GM19438 (cell line): ENCODE data around the gene KRT73.

Source experiments
- ATAC-seq: cut with Tn5 transposase; IDR thresholded peaks from one replicate; pipeline ENCODE4 v1.9.1; 2021; ENCODE audit warnings: low read depth; ENCODE audit not compliant: unreplicated experiment

The KRT73 gene

DNA sequence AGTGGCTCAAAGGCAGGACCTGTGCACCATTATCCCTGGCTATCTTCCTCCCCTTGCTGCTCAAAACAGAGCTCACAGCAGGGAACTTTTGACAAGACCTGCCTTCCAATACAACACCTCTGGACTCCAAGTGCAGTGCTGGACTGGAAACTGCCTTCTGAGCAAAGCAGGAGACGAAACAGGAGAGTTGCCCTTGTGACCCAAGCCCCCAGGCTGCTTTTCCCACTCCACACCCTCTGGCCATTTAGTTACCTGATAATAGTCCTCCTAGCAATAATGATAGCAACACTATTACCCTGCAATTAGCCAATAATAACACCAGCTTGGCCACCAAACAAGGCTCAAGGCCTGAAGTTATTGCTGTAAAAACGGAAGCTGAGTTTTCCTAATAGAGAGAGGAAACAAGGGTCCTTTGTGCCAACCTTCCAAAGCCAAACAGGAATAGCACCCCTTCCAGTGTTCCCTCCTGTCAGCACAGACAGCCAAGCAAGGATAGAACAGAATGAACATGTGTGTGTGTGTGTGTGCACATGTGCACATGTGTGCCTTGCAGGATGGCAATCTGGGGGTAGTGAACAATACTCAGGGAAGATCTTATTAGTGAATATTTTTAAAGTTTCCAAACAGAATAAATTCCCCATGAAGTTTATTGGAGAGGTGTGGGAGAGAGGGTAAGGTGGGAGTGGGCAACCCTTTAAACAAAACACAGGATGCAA is 9.2 kb upstream of the KRT73 start:
- no peak for ATAC-seq

DNA sequence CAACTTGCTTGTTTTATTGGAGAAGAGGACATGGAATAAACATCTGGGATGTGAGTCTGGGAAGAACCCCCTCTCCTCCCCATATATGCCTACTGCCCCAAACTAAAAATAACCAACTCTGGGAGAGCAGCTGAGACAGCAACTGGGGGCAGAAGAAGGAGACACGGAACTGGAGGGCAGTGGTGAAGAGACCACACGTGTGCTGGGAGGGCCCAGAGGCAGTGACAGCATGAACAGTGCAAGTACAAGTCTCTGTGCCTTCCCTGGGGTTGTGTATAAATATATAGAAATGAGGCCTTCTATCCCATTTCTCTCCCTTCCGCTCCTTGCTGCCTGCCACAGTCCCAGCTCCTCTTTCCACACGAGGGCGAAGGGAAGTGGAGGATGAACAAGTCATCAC is 4.0 kb upstream of the KRT73 start:
- no peak for ATAC-seq

DNA sequence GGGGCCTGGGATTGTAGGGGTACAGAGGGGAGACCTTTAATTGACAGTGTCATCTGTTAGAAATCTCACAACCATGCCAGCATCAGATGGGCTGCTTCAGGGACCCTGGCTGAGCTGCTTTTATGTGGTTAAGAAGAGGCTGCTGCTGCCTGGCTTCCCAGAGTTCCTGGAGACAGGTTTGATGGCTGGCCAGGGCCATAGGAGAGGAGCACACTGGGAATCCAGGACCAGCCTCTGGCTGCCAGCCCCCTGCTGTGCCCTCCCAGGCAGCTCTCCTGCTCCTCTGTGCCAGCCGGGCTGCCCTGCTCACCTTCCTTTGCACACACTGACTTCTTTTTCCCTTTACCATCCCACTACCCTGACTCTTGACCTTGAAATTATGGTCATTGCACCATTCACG is 507 bp upstream of the KRT73 start:
- ATAC-seq = no peak

DNA sequence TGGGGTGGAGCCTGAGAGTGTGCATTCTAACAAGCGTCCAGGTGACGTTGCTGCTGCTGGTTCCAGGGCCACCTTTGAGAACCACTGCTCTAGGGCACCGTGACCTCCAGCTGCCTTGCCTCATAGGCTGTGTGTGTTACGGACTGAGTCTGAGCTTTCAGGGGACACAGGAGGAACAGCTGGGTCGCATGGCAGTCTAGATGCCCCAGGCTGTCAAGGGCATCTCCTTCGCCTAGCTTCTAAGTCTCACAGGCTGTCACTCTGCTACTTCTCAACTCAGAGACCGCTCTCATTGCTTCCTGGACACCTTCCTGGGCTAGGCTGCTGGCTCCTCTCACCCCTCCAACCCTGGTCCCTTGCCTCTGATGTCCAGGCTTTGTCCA is 965 bp downstream of the KRT73 start:
- no peak for ATAC-seq

DNA sequence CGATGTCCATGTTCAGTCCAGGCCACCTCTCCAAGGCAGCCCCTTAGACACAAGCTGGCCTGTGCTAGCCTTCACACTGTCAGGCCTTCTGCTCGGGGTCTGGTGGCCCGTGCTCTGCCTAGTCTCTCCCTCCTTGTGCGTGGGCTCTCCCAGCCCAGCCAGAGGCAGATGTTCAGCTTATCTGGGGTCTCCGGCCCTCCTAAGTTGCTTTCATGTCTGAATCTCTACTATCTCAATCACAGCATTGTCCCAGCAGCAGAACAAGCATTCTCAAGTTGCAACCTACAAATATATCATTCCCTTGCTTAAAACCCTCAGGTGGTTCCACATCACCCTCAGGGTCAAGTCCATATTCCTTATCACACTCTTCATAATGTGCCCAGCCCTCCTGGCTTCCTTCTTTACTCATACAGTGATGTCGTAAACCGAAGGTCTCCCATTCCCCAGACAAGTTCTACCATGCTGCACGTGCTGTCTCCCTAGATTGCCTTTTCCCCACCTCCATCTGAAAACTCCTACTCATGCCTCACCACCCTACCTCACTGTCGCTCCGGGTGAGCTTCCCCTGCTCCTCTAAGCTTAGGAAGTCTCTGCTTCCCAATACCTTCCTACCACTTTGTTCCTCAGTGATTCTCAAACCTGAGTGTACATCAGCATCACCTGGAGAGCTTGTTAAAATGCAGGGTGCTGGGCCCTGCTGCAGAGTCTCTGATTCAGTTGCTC is 1.5 kb downstream of the KRT73 start:
- ATAC-seq = no peak

DNA sequence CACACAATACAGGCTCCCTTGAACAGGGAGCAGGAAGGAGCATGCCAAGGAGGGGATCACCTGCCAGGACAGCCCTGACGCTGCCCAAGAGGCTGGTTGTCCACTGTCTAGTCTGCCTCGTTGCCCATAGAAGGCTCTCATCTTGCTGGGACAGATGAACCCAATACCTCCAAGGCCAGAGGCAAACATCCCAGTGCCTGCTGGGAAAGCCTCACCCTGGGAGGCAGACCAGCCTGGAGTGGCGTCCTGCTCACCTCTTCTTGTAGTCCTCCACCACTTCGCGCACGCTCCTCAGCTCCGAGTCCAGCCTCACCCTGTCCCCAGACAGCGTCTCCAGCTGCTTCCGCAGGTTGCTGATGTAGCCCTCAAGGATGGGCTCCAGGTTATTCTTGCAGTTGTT is 2.4 kb downstream of the KRT73 start:
- no peak for ATAC-seq

DNA sequence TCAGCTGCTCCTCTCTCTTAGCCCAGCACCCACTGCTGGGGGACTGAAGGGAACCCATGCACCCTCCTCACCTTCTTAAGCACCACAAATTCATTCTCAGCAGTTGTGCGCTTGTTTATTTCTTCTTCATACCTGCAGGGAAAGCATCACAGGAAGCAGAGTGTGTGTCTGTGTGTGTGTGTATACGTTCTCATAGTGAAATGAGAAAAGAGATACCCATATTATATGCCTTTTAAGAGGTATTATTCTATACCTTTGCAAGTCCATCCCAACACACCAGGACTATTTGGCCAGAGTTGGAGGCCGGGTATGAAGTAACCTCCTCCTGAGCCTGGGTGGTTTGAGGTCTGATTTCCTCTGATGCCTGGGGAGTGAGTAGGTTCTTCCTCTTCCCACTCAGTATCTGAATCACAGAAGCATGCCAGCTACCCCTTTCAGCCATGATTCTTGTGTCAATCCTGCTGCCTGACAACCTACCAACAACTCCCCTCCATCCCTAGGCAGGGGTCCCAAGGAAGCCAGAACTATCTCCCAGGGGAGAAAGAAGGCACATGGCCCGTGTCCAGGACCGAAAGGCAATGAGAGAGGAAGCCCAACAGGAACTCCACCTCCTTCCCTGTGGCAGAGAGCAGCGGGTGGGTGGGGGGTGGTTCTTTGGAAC is 3.0 kb downstream of the KRT73 start:
- ATAC-seq = no peak

DNA sequence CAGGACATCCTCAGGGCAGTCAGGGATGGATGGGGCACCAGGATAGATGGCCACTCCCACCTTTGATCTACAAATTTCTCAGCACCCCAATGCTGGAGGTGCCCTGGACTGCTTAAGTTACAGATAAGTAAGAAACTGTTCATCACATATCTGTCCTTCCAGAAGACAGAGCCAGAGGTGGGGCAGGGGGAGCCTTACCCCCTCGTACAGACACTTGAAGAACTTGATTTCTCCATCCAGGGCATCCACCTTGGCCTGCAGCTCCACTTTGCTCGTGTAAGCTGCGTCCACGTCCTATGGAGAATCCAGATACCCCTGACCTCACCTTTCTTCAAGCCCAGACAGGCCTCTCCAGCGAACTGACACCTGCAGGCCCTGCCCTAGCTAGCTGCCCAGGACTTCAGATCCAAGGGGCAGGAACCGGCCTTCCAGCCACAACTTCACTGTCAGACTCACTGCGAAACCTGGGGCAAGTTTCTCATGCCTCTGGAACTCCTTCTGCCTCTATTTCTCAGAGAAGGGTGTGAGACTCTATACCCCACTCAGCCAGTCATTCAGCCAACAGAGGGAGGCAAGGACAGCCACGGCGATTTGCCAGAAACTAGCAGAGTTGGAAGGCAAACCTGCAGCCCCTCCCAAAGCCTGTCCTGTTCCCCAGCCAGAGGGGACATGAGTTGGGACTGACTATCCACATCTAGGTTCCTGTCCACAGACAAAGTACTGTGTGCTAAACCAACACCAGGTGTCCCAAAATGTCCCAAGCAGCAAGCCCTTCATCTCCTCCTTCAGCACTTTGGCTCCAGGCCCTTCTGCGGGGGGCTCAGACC is 3.8 kb downstream of the KRT73 start:
- ATAC-seq = no peak

DNA sequence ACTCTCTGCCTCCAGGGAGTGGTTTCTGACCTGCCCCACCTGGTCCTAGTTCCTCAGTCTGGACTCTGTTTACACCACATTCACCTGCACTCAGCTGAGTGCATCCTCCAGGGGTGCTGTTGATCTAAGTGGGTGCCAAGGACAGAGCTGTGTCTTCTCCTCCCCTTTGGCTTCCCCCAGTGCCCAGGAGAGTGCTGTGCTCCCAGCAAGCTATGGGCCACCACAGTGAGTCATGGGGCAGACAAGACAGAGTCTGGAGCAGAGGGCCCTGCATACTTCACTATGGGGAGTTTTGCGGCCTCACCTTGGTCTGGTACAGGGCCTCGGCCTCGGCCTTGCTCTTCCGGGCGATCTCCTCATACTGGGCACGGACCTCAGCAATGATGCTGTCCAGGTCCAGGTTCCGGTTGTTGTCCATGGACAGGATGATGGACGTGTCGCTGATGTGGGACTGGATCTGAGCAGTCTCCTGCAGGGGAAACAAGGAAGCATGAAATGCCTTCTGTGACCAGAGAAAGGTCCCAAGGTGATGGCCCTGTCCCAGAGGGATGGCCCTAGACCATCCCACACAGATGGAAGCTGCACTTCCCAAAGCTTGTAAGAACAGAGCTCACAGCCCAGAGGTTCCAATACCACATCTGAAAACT is 4.9 kb downstream of the KRT73 start:
- no peak for ATAC-seq

DNA sequence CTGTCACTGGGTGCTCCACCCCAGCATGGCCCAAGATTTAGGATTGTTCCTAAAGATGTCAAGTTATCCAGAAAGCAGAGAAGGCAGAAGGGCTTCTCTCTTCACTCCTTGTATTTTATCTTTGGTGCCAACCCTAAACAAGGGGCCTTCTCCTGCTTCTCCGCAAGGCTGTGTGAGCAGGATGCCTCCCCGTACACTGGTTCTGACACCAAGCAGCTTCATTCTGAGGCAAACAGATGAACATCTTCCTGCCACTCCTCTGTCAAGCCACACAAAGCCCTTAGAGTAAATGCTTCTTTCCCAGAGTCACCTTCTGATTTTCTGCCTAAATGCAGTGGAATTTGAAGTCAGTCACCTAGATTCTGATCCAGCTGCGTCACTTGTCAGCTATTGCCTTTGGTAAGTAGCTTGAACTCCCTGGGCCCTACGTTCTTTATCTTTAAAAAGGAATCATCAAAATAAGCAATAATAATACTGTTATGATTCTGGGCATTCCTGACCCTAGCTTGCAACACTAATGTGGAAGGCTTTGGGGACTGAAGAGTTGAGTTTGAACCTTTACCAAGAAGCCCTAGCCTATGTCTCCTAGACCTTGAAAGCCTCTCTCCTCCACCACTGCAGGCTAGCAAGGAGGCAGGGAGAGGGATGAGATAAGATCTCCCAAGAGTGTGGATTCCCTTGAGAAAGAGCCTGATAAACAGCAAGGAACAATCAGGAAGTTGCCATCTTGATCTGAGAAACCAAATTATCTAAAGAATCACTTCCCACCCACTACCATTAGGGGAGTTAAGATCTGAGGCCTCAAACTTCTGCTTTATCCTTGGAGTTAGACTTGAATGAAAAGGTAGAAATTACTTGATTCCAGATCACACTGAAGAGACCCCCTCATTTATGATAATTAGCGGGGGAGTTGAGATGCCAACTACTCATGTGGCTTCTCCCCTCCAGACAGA is 5.7 kb downstream of the KRT73 start:
- no peak for ATAC-seq

DNA sequence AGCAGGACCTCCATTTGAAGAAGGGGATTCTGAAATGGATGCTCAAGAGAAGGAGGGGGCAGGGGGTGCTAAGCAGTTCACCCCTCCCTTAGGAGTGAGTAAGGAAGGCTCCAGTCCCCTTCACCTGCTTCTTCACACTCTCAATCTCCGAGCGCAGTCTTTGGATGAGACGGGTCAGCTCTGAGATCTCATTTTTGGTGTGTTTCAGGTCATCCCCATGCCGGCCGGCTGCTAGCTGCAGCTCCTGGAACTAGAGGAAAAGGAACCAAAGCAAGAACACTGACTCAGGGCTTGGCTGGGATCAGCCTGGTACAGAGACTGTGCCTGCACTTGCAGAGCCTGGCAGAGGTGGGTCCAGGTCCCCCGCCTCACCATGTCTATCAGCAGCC is 7.3 kb downstream of the KRT73 start:
- no peak for ATAC-seq

DNA sequence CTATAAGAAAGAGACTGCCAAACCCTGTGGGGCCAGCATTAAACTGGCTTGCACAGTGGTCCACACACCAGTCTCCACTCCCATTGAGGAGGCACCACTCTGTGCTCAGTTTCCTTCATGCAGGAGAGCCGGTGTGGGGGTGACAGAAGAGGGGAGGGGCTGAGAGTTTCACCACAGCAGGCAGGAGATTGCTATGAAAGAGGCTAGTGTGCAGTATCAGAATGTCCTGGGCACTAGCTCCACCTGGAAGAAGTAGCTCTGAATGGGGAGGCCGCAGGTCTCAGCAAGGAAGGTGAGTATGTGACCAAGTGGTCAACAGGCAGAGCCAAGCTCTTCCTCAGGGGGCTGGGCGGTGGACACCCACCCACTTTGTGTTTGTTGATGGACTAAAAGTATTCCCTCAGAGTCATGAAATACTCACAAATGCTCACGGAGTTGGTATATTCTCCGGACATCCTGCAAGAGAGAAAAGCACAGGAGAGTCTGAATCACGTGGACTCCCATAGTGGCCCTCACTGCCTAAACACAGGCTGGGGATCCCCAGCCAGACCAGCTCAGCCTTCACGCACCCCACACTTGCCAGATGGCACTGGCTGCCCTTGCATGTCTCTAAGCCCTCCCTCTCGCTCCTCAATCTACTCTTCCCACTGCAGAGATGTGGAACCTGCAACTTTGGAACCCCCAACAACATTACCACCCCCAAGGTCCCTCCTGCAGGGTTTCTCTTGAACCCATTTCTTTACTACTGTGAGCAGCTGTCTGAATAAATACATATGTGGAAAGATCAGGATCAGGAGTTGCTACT is 9.3 kb downstream of the KRT73 start:
- ATAC-seq = no peak

DNA sequence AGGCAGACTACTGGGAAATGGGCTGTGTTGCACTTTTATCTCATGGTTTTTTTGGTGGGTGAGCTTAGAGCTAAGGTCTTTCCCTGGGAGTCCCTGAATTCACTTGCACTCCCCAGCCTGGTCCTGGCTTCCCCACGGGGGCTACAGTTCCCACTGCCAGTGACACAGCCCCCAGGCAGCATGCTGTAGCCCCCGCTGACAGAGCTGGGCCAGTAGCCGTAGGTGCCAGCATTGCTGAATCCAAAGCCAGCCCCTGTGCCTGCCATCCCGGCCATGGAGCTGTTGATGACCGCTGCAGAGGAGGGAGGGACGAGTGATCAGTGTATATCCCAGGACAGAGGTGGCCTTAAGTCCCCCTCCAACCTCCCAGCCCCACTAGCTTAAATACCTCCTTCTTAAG is 10.2 kb downstream of the KRT73 start:
- no peak for ATAC-seq

DNA sequence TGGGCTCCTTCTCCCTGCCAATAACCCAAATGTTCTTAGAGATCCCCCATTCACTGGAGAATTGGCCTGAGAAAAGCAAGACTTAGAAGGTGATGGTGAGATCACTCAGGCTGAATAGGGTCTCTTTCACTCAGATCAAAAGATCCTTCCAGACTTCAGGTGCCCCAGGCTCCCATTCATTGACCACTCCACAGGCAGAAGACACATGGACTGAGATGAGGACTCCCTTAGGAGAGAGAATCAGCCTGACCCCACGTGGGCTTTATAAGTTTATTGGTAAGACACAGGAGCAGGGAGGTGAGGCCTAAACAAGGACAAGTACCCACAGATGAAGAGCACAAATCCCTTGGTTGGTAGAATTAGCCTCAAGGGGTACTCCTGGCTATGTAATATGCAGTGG is 11.0 kb downstream of the KRT73 start:
- no peak for ATAC-seq

DNA sequence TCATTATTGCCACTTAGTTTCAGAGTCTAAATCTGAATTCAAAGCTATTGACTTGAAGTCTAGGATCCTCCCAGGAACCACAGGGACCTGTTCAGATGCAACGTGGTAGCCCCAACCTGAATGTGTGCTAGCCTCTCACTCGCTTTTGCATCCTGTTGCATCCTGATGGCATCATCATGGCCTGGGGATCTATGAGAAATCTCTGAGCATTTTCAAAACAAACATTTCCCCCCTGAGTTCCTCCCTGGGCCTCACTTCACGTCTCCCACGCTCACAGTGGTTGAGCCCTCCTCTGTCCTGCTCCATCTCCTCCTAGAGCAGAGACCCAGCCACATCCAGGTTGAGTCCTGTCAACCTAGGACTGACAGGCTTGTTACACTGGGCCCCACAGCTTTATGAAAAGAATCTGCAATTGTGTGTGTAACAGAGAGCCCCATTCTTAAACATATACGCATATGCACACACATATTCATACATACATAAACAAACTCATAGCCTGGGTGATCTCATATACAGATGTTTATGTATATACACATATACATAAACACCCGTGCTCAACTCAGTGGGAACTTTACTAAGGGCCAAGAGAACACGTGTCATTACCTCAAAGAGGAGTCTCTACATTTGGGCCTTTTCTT is 11.7 kb downstream of the KRT73 start:
- no peak for ATAC-seq

DNA sequence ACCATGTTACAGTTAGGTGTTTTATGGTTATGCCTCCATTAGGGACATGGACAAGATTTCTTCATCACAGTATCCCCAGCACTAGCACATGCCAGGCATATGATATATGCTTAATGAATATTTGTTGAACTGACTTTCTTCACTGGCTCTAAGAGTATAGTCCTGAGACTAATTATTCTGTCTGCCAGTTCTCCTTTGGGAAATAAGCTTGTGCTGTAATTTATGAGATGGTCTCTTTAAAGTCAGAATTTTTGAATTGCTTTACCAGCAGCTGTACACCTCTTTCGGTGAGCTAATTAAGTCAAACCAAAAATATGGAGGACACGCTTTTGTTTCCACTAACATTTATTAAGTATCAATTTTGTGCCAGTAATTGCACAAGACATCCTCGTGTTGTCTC is 12.3 kb downstream of the KRT73 start:
- ATAC-seq = no peak

DNA sequence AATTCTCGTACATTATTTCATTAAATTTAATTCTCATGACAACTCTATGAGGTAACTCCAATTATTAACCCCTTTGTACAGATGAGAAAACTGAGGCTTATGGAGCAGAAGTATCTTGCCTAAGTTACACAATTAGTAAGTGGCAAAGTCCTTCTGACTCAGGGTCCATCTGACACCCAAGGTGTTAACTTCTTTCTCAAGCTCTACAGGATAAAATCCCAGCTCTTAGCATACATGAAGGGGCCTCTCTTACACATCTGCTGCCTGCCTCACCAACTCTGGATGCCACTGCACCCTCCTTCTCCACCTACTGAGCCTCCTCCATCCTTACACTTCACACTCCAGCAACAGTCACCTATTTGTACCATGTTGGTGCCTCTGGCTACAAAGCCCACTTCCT is 12.8 kb downstream of the KRT73 start:
- no peak for ATAC-seq

DNA sequence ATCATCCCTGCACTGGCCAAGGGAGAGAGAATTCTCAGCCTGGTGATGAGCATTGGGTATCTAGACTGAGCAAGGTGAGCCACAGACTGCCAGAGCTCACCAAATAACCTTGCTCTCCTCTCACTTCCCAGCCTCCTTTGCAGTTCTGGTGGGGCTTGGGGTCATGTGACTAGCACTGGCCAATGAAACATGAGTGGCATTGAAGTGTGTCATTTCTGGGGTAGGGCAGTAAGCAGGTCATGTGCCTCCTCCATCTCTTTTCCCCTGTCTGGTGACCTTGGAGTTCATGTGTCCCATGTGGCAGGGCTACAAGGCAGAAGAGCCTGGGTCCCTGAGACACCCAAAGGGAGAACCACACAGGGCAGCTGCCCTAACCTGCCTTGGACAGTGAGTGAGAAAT is 13.5 kb downstream of the KRT73 start:
- ATAC-seq = no peak
